Mesendoderm (in vitro differentiated cells): ENCODE measurements around the gene CNTRL.

Source experiments
- DNase-seq: peaks from one replicate; pipeline ENCODE4 v3.0.0; 2013
- H2AK5ac ChIP-seq: 2 replicates; pipeline ENCODE4 v1.6.1; 2013; ENCODE audit warnings: low read length, inconsistent platforms
- H2BK120ac ChIP-seq: 2 replicates; pipeline ENCODE4 v1.6.1; 2013; ENCODE audit warnings: low read depth, mild to moderate bottlenecking, low read length, moderate library complexity, mixed read lengths
- H2BK15ac ChIP-seq: replicated peaks from 2 replicates; pipeline ENCODE4 v1.6.1; 2013; ENCODE audit warnings: low read depth, mild to moderate bottlenecking, moderate library complexity
- H2BK5ac ChIP-seq: 2 replicates; pipeline ENCODE4 v1.6.1; 2013; ENCODE audit warnings: low read length, inconsistent platforms
- H3K18ac ChIP-seq: 2 replicates; pipeline ENCODE4 v1.6.1; 2013; ENCODE audit warnings: mild to moderate bottlenecking, low read length, mixed read lengths
- H3K23ac ChIP-seq: one replicate; pipeline ENCODE4 v1.6.1; 2013; ENCODE audit warnings: low read length
- H3K27ac ChIP-seq: 2 replicates; pipeline ENCODE4 v1.5.1; 2013; ENCODE audit warnings: low read depth, mild to moderate bottlenecking, inconsistent platforms, low read length, moderate library complexity
- H3K27me3 ChIP-seq: 2 replicates; pipeline ENCODE4 v1.6.1; 2013; ENCODE audit warnings: low read length, control low read depth, mild to moderate bottlenecking, inconsistent platforms; ENCODE audit not compliant: insufficient read depth, poor library complexity
- H3K36me3 ChIP-seq: 2 replicates; pipeline ENCODE4 v1.6.1; 2013; ENCODE audit warnings: low read length, inconsistent platforms; ENCODE audit not compliant: control insufficient read depth, insufficient read depth
- H3K4ac ChIP-seq: one replicate; pipeline ENCODE4 v1.6.1; 2013; ENCODE audit warnings: low read depth, mild to moderate bottlenecking, low read length, moderate library complexity
- H3K4me1 ChIP-seq: 2 replicates; pipeline ENCODE4 v1.6.1; 2013; ENCODE audit warnings: low read depth, low read length, inconsistent platforms; ENCODE audit not compliant: control insufficient read depth
- H3K4me2 ChIP-seq: 2 replicates; pipeline ENCODE4 v1.6.1; 2013; ENCODE audit warnings: low read length
- H3K4me3 ChIP-seq: 2 replicates; pipeline ENCODE4 v1.5.1; 2013; ENCODE audit warnings: mild to moderate bottlenecking, low read length
- H3K56ac ChIP-seq: one replicate; pipeline ENCODE4 v1.6.1; 2013; ENCODE audit warnings: low read length
- H3K79me1 ChIP-seq: 2 replicates; pipeline ENCODE4 v1.6.1; 2013; ENCODE audit warnings: low read length, inconsistent platforms
- H3K79me2 ChIP-seq: 2 replicates; pipeline ENCODE4 v1.6.1; 2013; ENCODE audit warnings: mild to moderate bottlenecking, low read length; ENCODE audit not compliant: control insufficient read depth, insufficient read depth
- H3K9ac ChIP-seq: 2 replicates; pipeline ENCODE4 v1.6.1; 2013; ENCODE audit warnings: low read length, inconsistent platforms
- H4K5ac ChIP-seq: one replicate; pipeline ENCODE4 v1.6.1; 2013; ENCODE audit warnings: low read length
- H4K8ac ChIP-seq: one replicate; pipeline ENCODE4 v1.6.1; 2013; ENCODE audit warnings: low read depth, mild to moderate bottlenecking, control low read depth, low read length, moderate library complexity
- WGBS: extraction: QIAGEN DNeasy Blood & Tissue Kit; methylation state at CpG from one replicate; pipeline ENCODE4 v1.1.7; 2013; ENCODE audit warnings: low lambda C conversion rate, missing lambda C conversion rate; ENCODE audit not compliant: insufficient coverage; ENCODE audit errors: extremely low coverage; 5-methylcytosine and 5-hydroxymethylcytosine counted together

CNTRL gene

GRCh38 chr9:121217609-121218292 lies 143.0 kb downstream of the CNTRL start:
- no peaks in the 10 kb centered on the region for H3K36me3 ChIP-seq
- no peak overlapping the region for H4K5ac ChIP-seq
- H3K4me2 ChIP-seq, result no peak overlapping the region
- H2BK15ac ChIP-seq, result no peak overlapping the region
- H2BK120ac ChIP-seq, result no peak overlapping the region
- no peaks in the 10 kb centered on the region for H3K79me1 ChIP-seq
- no peak overlapping the region for H3K27ac ChIP-seq
- no peak overlapping the region for H3K56ac ChIP-seq
- no peak for DNase-seq
- H3K4me3 ChIP-seq, result no peak overlapping the region
- no peaks in the 10 kb centered on the region for H3K79me2 ChIP-seq
- no peak overlapping the region for H3K23ac ChIP-seq
- H3K27me3 ChIP-seq, result no peaks in the 10 kb centered on the region
- no peak overlapping the region for H3K18ac ChIP-seq
- no CpG with 5 or more reads among the region's 4 CpGs for WGBS
- H2AK5ac ChIP-seq, result no peak overlapping the region
- no peak overlapping the region for H3K4ac ChIP-seq
- H2BK5ac ChIP-seq, result no peak overlapping the region
- no peaks in the 10 kb centered on the region for H3K4me1 ChIP-seq
- H4K8ac ChIP-seq, result no peak overlapping the region
- H3K9ac ChIP-seq, result no peak overlapping the region

GRCh38 chr9:121218357-121219027 lies 143.7 kb downstream of the CNTRL start:
- no peak overlapping the region for H4K5ac ChIP-seq
- H3K18ac ChIP-seq, result no peak overlapping the region
- H3K23ac ChIP-seq, result no peak overlapping the region
- no peak overlapping the region for H3K56ac ChIP-seq
- H2BK5ac ChIP-seq, result no peak overlapping the region
- H3K4me1 ChIP-seq, result no peaks in the 10 kb centered on the region
- H4K8ac ChIP-seq, result no peak overlapping the region
- no peak overlapping the region for H3K4me3 ChIP-seq
- H3K4me2 ChIP-seq, result no peak overlapping the region
- H3K79me2 ChIP-seq, result no peaks in the 10 kb centered on the region
- H3K4ac ChIP-seq, result no peak overlapping the region
- H3K27ac ChIP-seq, result no peak overlapping the region
- no CpG with 5 or more reads among the region's 8 CpGs for WGBS
- no peak overlapping the region for H2AK5ac ChIP-seq
- H2BK15ac ChIP-seq, result no peak overlapping the region
- DNase-seq, result no peak
- no peak overlapping the region for H3K9ac ChIP-seq
- H3K36me3 ChIP-seq, result no peaks in the 10 kb centered on the region
- H3K27me3 ChIP-seq, result no peaks in the 10 kb centered on the region
- H3K79me1 ChIP-seq, result no peaks in the 10 kb centered on the region
- H2BK120ac ChIP-seq, result no peak overlapping the region

- Histone ChIP-seq H4K5ac (no peak overlapping the region), H2BK5ac (no peak overlapping the region), H3K9ac (no peak overlapping the region), H2BK120ac (no peak overlapping the region), H3K18ac (no peak overlapping the region), H3K79me1 (no peaks in the 10 kb centered on the region), H3K56ac (no peak overlapping the region), H3K4ac (no peak overlapping the region), H3K36me3 (no peaks in the 10 kb centered on the region), H2BK15ac (no peak overlapping the region), H2AK5ac (no peak overlapping the region), H3K23ac (no peak overlapping the region), H3K27me3 (no peaks in the 10 kb centered on the region), H3K27ac (no peak overlapping the region), H3K79me2 (no peaks in the 10 kb centered on the region), H3K4me3 (no peak overlapping the region), H3K4me1 (no peaks in the 10 kb centered on the region), H3K4me2 (no peak overlapping the region), H4K8ac (no peak overlapping the region)
- no CpG with 5 or more reads among the region's 3 CpGs for WGBS
- no peak for DNase-seq
Observed at GRCh38 chr9:121219530-121219929, 144.8 kb downstream of the CNTRL start.

- H3K79me2 ChIP-seq, result no peaks in the 10 kb centered on the region
- no peaks in the 10 kb centered on the region for H3K4me1 ChIP-seq
- no peak overlapping the region for H2BK120ac ChIP-seq
- no peak overlapping the region for H2AK5ac ChIP-seq
- no peak overlapping the region for H3K56ac ChIP-seq
- no peak overlapping the region for H2BK5ac ChIP-seq
- peak overlapping the region; percentile 64 for H4K5ac ChIP-seq
- H3K18ac ChIP-seq, result no peak overlapping the region
- no peaks in the 10 kb centered on the region for H3K36me3 ChIP-seq
- no peaks in the 10 kb centered on the region for H3K79me1 ChIP-seq
- no peak overlapping the region for H3K4ac ChIP-seq
- no peak overlapping the region for H3K4me2 ChIP-seq
- no peaks in the 10 kb centered on the region for H3K27me3 ChIP-seq
- H4K8ac ChIP-seq, result peak overlapping the region; percentile 28
- no peak overlapping the region for H3K9ac ChIP-seq
- no peak for DNase-seq
- H2BK15ac ChIP-seq, result no peak overlapping the region
- H3K23ac ChIP-seq, result no peak overlapping the region
- no peak overlapping the region for H3K27ac ChIP-seq
- no CpG with 5 or more reads among the region's 13 CpGs for WGBS
- no peak overlapping the region for H3K4me3 ChIP-seq
Observed at GRCh38 chr9:121220996-121221663, 146.4 kb downstream of the CNTRL start.

GRCh38 chr9:121221664-121222055 lies 146.9 kb downstream of the CNTRL start:
- Histone ChIP-seq H2BK5ac (no peak overlapping the region), H3K27me3 (no peaks in the 10 kb centered on the region), H3K23ac (no peak overlapping the region), H3K79me2 (no peaks in the 10 kb centered on the region), H2AK5ac (no peak overlapping the region), H3K56ac (no peak overlapping the region), H3K18ac (no peak overlapping the region), H3K79me1 (no peaks in the 10 kb centered on the region), H3K27ac (no peak overlapping the region), H2BK120ac (no peak overlapping the region), H4K5ac (no peak overlapping the region), H3K4me1 (no peaks in the 10 kb centered on the region), H2BK15ac (no peak overlapping the region), H3K36me3 (no peaks in the 10 kb centered on the region), H3K4me3 (no peak overlapping the region), H3K4ac (no peak overlapping the region), H4K8ac (no peak overlapping the region), H3K4me2 (no peak overlapping the region), H3K9ac (no peak overlapping the region)
- no CpG with 5 or more reads among the region's 2 CpGs for WGBS
- DNase-seq, result no peak
